Motor neuron (in vitro differentiated cells): ENCODE results near the gene GLT6D1. TPM values are rescaled to one million over a fixed set of nuclear protein-coding genes. Genes with fewer than 3 reads are reported as not detected.
A peak's percentile ranks its signal among the peaks of the same experiment; 100 is the strongest.
"Not testable (repeated sequence)": the region's sequence is repeated elsewhere in the genome, so short reads cannot be mapped to it uniquely, and the experiment has no call there.

Source experiments
- ATAC-seq, 8 experiments: fragments of 200-7000 bp; cut with Tn5 transposase; replicated peaks in 6 of 8; 2 replicates each; pipeline ENCODE4 v1.8.0; 2021; ENCODE audit warnings: mild to moderate bottlenecking in 8 of 8, moderate library complexity in 8 of 8
- H3K27ac ChIP-seq, 2 donors: fragments of 250-450 bp; sonication (Bioruptor Pico); 2 replicates each; pipeline ENCODE4 v1.9.0; 2021; ENCODE audit warnings: antibody characterized with exemption in 2 of 2, mild to moderate bottlenecking in 2 of 2, moderate library complexity in 1 of 2
- H3K4me1 ChIP-seq, 2 donors: fragments of 250-450 bp; sonication (Bioruptor Pico); replicated peaks in 1 of 2; 2 replicates each; pipeline ENCODE4 v1.6.1; 2021; ENCODE audit warnings: antibody characterized with exemption in 2 of 2, mild to moderate bottlenecking in 2 of 2, moderate library complexity in 1 of 2
- H3K4me3 ChIP-seq, 5 donors: fragments of 250-450 bp; sonication (Bioruptor Pico); 2 replicates each; pipeline ENCODE4 v1.9.0; 2021; ENCODE audit warnings: antibody characterized with exemption in 5 of 5, mild to moderate bottlenecking in 5 of 5, moderate library complexity in 4 of 5
- WGBS, 10 experiments: fragments of 450-650 bp; shearing (Covaris generic); methylation state at CpG; one replicate each; pipeline ENCODE4 v1.0.0; 2022; 5-methylcytosine and 5-hydroxymethylcytosine counted together
- in situ Hi-C, 9 experiments: fragments of 400-800 bp; cut with MboI; loops; one replicate each; pipeline ENCODE4 v1.15.0; 2021; ENCODE audit warnings: low sequenced_read_pairs in 9 of 9, low pct_unique_long_range_greater_than_20kb in 2 of 9; ENCODE audit not compliant: unreplicated experiment in 9 of 9
- total RNA-seq, 8 experiments: library from RNA; unstranded; fragments of 300-600 nt; gene quantifications; 2 replicates each; pipeline versions ENCODE4 v1.2.3 to v1.2.4, GENCODE V29; 2022

Gene GLT6D1
- total RNA-seq, 8 experiments from 2014 or later, result not detected

GRCh38 chr9:135671591-135672041, 32.3 kb upstream of the GLT6D1 start:
- H3K4me3 ChIP-seq, result no peak overlapping the region
- in situ Hi-C loops, result no loop called here
- no peaks in the 10 kb centered on the region for H3K4me1 ChIP-seq
- ATAC-seq, result no peak
- no peak overlapping the region for H3K27ac ChIP-seq
- no CpG with 5 or more reads among the region's 17 CpGs for WGBS, 10 experiments

GRCh38 chr9:135670721-135671590, 31.6 kb upstream of the GLT6D1 start:
- in situ Hi-C loops, result no loop called here
- Histone ChIP-seq H3K4me1 (no peaks in the 10 kb centered on the region), H3K27ac (no peak overlapping the region), H3K4me3 (no peak overlapping the region)
- ATAC-seq, result no peak
- 0 to 87% (median 78%) methylated on average over 1 to 7 of the region's 41 CpGs; no CpG with 5 or more reads in 4 of the 10 experiments for WGBS, 10 experiments

- H3K4me3 ChIP-seq, result no peak overlapping the region
- ATAC-seq, result no peak
- in situ Hi-C loops, result no loop called here
- 46 to 100% (median 60%) methylated on average over 1 to 5 of the region's 9 CpGs; no CpG with 5 or more reads in 7 of the 10 experiments for WGBS, 10 experiments
- H3K27ac ChIP-seq, result no peak overlapping the region
- H3K4me1 ChIP-seq, result no peaks in the 10 kb centered on the region
Observed at GRCh38 chr9:135669616-135670285, 30.4 kb upstream of the GLT6D1 start.

- WGBS, 10 experiments, result 0 to 89% (median 69%) methylated on average over 1 to 3 of the region's 5 CpGs; no CpG with 5 or more reads in 4 of the 10 experiments
- in situ Hi-C loops, H3K4me3 ChIP-seq, ATAC-seq, H3K27ac ChIP-seq, H3K4me1 ChIP-seq: not testable (repeated sequence)
Observed at GRCh38 chr9:135669018-135669417, 29.7 kb upstream of the GLT6D1 start.

GRCh38 chr9:135667463-135668001, 28.2 kb upstream of the GLT6D1 start:
- 93 to 100% (median 100%) methylated on average over 1 to 5 of the region's 9 CpGs; no CpG with 5 or more reads in 5 of the 10 experiments for WGBS, 10 experiments
- ATAC-seq, result no peak
- in situ Hi-C loops, result no loop called here
- Histone ChIP-seq H3K27ac (no peak overlapping the region), H3K4me3 (no peak overlapping the region), H3K4me1 (no peaks in the 10 kb centered on the region)

- WGBS, 10 experiments, result 0 to 68% (median 53%) methylated on average over 3 to 14 of the region's 29 CpGs; no CpG with 5 or more reads in 5 of the 10 experiments
- no peak for ATAC-seq
- Histone ChIP-seq H3K4me3 (no peak overlapping the region), H3K4me1 (no peaks in the 10 kb centered on the region), H3K27ac (no peak overlapping the region)
- in situ Hi-C loops, result no loop called here
Observed at GRCh38 chr9:135666534-135667462, 27.5 kb upstream of the GLT6D1 start.

GRCh38 chr9:135665795-135666189, 26.5 kb upstream of the GLT6D1 start:
- ATAC-seq, result peak in 3 of 8 experiments; percentile 21 to 40 (median 28)
- Histone ChIP-seq H3K4me3 (no peak overlapping the region), H3K27ac (no peak overlapping the region), H3K4me1 (no peaks in the 10 kb centered on the region)
- 20 to 100% (median 65%) methylated on average over 1 of the region's 12 CpGs; no CpG with 5 or more reads in 6 of the 10 experiments for WGBS, 10 experiments
- in situ Hi-C loops, result no loop called here

GRCh38 chr9:135664801-135665794, 25.8 kb upstream of the GLT6D1 start:
- Histone ChIP-seq H3K4me1 (no peaks in the 10 kb centered on the region), H3K27ac (no peak overlapping the region), H3K4me3 (no peak overlapping the region)
- WGBS, 10 experiments, result 33 to 93% (median 70%) methylated on average over 3 to 12 of the region's 32 CpGs; no CpG with 5 or more reads in 6 of the 10 experiments
- in situ Hi-C loops, result no loop called here
- ATAC-seq, result no peak

- no peak for ATAC-seq
- H3K4me3 ChIP-seq, result no peak overlapping the region
- no peak overlapping the region for H3K27ac ChIP-seq
- no peaks in the 10 kb centered on the region for H3K4me1 ChIP-seq
- in situ Hi-C loops, result no loop called here
- WGBS, 10 experiments, result 48 to 100% (median 68%) methylated on average over 1 to 8 of the region's 10 CpGs; no CpG with 5 or more reads in 5 of the 10 experiments
Observed at GRCh38 chr9:135664266-135664665, 24.9 kb upstream of the GLT6D1 start.

GRCh38 chr9:135663857-135664256, 24.5 kb upstream of the GLT6D1 start:
- in situ Hi-C loops, result no loop called here
- H3K27ac ChIP-seq, result no peak overlapping the region
- 0 to 100% (median 48%) methylated on average over 1 to 2 of the region's 12 CpGs; no CpG with 5 or more reads in 6 of the 10 experiments for WGBS, 10 experiments
- H3K4me3 ChIP-seq, result no peak overlapping the region
- H3K4me1 ChIP-seq, result no peaks in the 10 kb centered on the region
- no peak for ATAC-seq

- WGBS, 10 experiments, result no CpG with 5 or more reads among the region's 3 CpGs
- in situ Hi-C loops, result no loop called here
- ATAC-seq, result no peak
- Histone ChIP-seq H3K4me1 (no peaks in the 10 kb centered on the region), H3K27ac (no peak overlapping the region), H3K4me3 (no peak overlapping the region)
Observed at GRCh38 chr9:135663451-135663770, 24.1 kb upstream of the GLT6D1 start.
